ENCODE data around the gene PSMG1.

PSMG1 gene

DNA sequence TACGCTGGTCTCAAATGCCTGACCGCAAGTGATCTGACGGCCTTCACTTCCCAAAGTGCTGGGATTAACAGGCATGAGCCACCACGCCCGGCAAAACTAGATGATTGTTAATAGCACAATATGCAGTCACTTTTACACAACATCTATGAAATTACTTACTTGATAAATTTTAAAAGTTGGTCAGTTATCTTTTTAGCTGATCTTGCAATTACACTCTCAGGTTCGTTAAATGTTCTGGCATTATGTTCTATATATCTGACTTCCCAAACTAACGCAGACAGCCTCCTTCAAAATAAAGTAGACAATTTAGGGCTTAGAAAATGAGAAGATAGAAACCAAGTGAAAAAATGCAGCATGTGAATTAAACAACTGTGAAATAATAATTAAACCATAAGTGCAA, 31.8 kb upstream of the PSMG1 start:
- peaks cover 31% of the 10 kb centered on the region for H3K36me3 ChIP-seq (ENCODE audit: control insufficient read depth, insufficient read depth, low read length)
- 90 to 93% methylated on average over 3 to 5 of the region's 7 CpGs for WGBS, 2 experiments (ENCODE audit: insufficient coverage in 2 of 2)

DNA sequence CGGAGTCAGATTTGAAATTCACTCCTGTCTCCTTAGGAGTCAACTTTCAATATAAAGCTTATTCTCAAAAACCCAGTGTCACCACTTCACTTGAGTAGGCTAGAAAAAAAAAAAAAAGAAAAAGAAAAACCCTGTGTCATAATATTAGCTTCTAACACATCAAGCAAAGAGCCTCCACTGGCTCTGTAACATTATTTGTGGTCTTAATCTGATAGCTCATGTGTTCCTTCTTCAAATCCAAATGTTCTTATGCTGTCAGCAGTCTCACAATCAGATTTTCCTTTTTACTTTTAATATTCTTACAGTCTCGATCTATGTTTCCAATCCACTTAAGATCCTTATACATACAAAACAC, 26.1 kb upstream of the PSMG1 start:
- peaks cover 71% of the 10 kb centered on the region for H3K36me3 ChIP-seq (ENCODE audit: control insufficient read depth, insufficient read depth, low read length)
- no peak overlapping the region for H3K4me3 ChIP-seq (ENCODE audit: extremely low read depth, insufficient read depth, low read length, poor library complexity, severe bottlenecking)
- WGBS, 2 experiments (ENCODE audit: insufficient coverage in 2 of 2), result 100% methylated on average over 1 of the region's 2 CpGs
- peaks cover 3% of the 10 kb centered on the region for H3K4me1 ChIP-seq (ENCODE audit: control insufficient read depth, insufficient read depth, low read length, poor library complexity, severe bottlenecking)
- H3K27ac ChIP-seq (ENCODE audit: low read depth, low read length, severe bottlenecking), result no peak overlapping the region
- no peaks in the 10 kb centered on the region for H3K9me3 ChIP-seq (ENCODE audit: control insufficient read depth, low read length)

More for the DNA sequence above, 31.8 kb upstream of the PSMG1 start:
- Histone ChIP-seq H3K9me3 (ENCODE audit: control insufficient read depth, low read length) (no peaks in the 10 kb centered on the region), H3K4me3 (ENCODE audit: extremely low read depth, insufficient read depth, low read length, poor library complexity, severe bottlenecking) (no peak overlapping the region), H3K27ac (ENCODE audit: low read depth, low read length, severe bottlenecking) (no peak overlapping the region), H3K4me1 (ENCODE audit: control insufficient read depth, insufficient read depth, low read length, poor library complexity, severe bottlenecking) (no peaks in the 10 kb centered on the region)

DNA sequence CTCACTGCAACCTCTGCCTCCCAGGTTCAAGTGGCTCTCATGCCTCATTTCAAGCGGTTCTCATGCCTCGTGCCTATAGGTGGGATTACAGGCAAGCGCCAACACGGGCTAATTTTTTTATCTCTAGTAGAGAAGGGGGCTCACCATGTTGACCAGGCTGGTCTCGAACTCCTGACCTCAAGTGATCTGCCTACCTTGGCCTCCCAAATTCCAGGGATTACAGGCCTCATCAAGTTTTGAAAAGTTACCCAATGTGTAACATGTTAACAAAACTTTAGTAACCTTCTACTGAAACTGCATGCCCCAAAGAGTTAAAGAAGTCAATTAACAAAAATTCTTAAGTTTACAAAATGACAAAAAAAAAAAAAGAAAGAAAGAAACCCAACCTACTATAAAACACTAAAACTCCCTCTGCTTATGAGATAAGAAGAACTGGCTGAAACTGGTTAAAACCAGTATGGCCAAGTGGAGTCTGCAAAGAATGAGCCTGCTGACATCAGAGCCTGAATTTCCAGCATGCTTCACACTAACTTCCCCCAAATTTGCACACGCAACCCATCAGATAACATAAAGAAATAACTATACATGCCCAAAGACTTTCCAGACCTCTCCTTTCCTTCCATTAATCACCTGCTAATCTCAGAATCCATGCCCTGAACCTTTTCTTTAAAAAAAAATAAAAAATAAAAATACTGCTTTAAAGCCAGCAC, 25.5 kb upstream of the PSMG1 start:
- Histone ChIP-seq H3K4me1 (ENCODE audit: control insufficient read depth, insufficient read depth, low read length, poor library complexity, severe bottlenecking) (peaks cover 3% of the 10 kb centered on the region), H3K4me3 (ENCODE audit: extremely low read depth, insufficient read depth, low read length, poor library complexity, severe bottlenecking) (no peak overlapping the region), H3K9me3 (ENCODE audit: control insufficient read depth, low read length) (no peaks in the 10 kb centered on the region), H3K36me3 (ENCODE audit: control insufficient read depth, insufficient read depth, low read length) (peaks cover 76% of the 10 kb centered on the region), H3K27ac (ENCODE audit: low read depth, low read length, severe bottlenecking) (no peak overlapping the region)
- 97 to 100% methylated on average over 3 to 5 of the region's 6 CpGs for WGBS, 2 experiments (ENCODE audit: insufficient coverage in 2 of 2)

DNA sequence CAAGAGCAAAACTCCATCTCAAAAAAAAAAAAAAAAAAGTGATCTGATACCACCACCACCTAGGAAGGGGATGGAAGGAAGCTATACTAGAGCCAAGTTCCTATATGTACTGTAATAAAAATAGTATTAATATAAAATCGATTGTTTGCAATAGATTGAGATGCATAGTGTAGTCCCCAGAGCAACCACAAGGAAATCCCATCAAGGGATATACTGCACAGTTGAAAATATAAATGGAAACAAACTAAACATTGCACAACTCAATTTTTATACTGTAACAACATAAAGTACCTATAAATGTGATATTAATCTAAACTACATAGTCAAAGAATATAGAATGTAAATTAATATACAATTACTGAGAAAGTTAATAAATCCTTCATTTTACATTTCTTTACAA, 20.9 kb upstream of the PSMG1 start:
- Histone ChIP-seq H3K27ac (ENCODE audit: low read depth, low read length, severe bottlenecking) (no peak overlapping the region), H3K9me3 (ENCODE audit: control insufficient read depth, low read length) (no peaks in the 10 kb centered on the region), H3K36me3 (ENCODE audit: control insufficient read depth, insufficient read depth, low read length) (peaks cover 93% of the 10 kb centered on the region), H3K4me1 (ENCODE audit: control insufficient read depth, insufficient read depth, low read length, poor library complexity, severe bottlenecking) (peaks cover 3% of the 10 kb centered on the region), H3K4me3 (ENCODE audit: extremely low read depth, insufficient read depth, low read length, poor library complexity, severe bottlenecking) (no peak overlapping the region)
- no CpG with 5 or more reads among the region's 1 CpG for WGBS, 2 experiments (ENCODE audit: insufficient coverage in 2 of 2)

DNA sequence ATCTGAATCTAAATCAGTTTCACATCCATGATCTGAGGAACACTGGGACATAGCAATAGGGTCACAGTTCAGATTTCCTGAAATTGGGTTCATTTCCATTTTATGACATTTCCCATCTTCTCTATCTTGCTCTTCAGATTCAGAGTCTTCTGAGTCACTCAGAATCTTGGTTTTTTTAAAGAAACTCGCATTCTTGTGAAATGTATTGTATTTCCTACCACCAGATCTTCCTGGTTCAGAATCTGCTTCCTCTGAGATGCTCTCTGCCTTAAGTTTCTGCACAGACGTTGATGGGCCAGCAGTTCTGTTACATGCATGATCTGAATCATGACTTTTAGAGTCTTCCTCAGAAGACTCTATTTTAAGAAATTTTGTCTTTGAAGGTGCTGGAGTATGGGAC, 15.5 kb upstream of the PSMG1 start:
- 86% methylated on average over 1 of the region's 2 CpGs; no CpG with 5 or more reads in 1 of the 2 experiments for WGBS, 2 experiments (ENCODE audit: insufficient coverage in 2 of 2)
- no peak overlapping the region for H3K27ac ChIP-seq (ENCODE audit: low read depth, low read length, severe bottlenecking)
- no peaks in the 10 kb centered on the region for H3K4me1 ChIP-seq (ENCODE audit: control insufficient read depth, insufficient read depth, low read length, poor library complexity, severe bottlenecking)
- no peak overlapping the region for H3K4me3 ChIP-seq (ENCODE audit: extremely low read depth, insufficient read depth, low read length, poor library complexity, severe bottlenecking)
- H3K36me3 ChIP-seq (ENCODE audit: control insufficient read depth, insufficient read depth, low read length), result peaks cover 75% of the 10 kb centered on the region
- no peaks in the 10 kb centered on the region for H3K9me3 ChIP-seq (ENCODE audit: control insufficient read depth, low read length)

DNA sequence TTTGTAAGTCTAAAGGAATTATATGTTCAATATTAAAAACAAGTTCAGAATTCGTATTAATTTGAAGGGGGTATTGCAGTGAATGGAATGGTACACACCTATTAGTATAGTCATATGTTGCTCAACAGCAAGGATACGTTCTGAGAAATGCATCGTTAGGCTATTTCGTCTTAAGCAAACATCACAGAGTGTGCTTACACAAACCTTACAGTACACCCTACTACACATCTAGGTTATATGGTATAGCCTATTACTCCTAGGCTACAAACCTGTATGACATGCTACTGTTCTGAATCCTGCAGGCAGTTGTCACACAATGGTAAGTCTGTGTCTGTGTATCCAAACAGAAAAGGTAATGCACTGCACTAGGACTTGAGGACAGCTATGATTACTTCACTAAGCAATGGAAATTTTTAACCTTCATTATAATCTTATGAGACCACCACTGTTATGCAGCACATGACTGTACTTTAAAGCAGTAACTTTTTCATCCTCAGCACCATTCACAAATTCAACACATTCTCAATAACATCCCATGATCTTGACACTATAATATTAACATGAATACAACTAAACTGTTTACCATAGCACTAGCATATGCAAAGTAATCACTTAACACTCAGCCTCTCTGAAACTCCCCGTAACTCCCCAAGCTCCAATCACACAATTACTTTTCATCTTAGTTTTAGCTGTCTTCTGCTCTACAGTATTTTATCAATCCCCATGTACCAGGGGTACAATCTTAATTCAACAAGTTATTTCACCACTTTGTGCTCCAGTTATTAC, 14.4 kb upstream of the PSMG1 start:
- Histone ChIP-seq H3K9me3 (ENCODE audit: control insufficient read depth, low read length) (no peaks in the 10 kb centered on the region), H3K4me3 (ENCODE audit: extremely low read depth, insufficient read depth, low read length, poor library complexity, severe bottlenecking) (no peak overlapping the region), H3K4me1 (ENCODE audit: control insufficient read depth, insufficient read depth, low read length, poor library complexity, severe bottlenecking) (no peaks in the 10 kb centered on the region), H3K27ac (ENCODE audit: low read depth, low read length, severe bottlenecking) (no peak overlapping the region), H3K36me3 (ENCODE audit: control insufficient read depth, insufficient read depth, low read length) (peaks cover 69% of the 10 kb centered on the region)
- 86 to 100% methylated on average over 1 to 4 of the region's 5 CpGs for WGBS, 2 experiments (ENCODE audit: insufficient coverage in 2 of 2)

DNA sequence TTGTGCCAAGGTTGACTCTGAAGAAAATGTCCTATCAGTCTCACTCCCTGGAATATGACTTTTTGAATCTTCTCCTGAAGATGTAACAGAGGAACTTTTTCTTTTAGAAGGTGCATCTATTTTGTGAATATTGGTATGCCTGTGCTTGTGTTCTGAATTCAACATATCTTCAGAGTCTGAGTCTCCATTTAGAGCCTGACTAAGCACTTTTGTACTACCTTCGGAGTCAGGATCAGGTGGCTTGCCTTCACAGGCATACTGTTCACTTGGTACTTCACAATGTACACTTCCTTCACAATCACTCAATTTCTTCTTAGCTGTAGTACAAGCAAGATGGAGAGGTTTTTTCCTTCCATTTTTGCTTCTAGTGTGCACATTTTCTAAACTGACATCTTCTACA, 13.6 kb upstream of the PSMG1 start:
- peaks cover 64% of the 10 kb centered on the region for H3K36me3 ChIP-seq (ENCODE audit: control insufficient read depth, insufficient read depth, low read length)

DNA sequence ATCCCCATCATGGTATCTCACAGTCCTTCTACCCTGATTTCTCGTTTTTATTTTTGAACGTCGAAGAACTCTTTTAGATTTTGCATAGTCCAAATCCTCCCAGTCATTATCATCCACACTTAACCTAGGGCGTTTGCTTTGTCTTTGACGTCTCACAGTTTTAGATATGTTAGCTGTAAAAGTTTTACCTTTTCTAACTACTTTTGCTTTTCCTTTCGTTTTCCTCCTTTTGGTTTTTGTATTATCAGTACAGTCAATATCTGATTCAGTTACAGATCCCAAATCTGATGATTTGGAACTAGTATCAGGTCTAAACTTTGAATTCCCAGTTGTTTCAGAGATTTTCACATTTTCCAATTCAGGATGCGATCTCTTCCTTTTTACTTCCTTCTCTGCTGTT, 13.1 kb upstream of the PSMG1 start:
- Histone ChIP-seq H3K27ac (ENCODE audit: low read depth, low read length, severe bottlenecking) (no peak overlapping the region), H3K4me1 (ENCODE audit: control insufficient read depth, insufficient read depth, low read length, poor library complexity, severe bottlenecking) (no peaks in the 10 kb centered on the region), H3K36me3 (ENCODE audit: control insufficient read depth, insufficient read depth, low read length) (peaks cover 59% of the 10 kb centered on the region), H3K4me3 (ENCODE audit: extremely low read depth, insufficient read depth, low read length, poor library complexity, severe bottlenecking) (no peak overlapping the region), H3K9me3 (ENCODE audit: control insufficient read depth, low read length) (no peaks in the 10 kb centered on the region)
- WGBS, 2 experiments (ENCODE audit: insufficient coverage in 2 of 2), result 94 to 97% methylated on average over 2 to 3 of the region's 7 CpGs

More for the DNA sequence above, 13.6 kb upstream of the PSMG1 start:
- no peaks in the 10 kb centered on the region for H3K9me3 ChIP-seq (ENCODE audit: control insufficient read depth, low read length)
- no peaks in the 10 kb centered on the region for H3K4me1 ChIP-seq (ENCODE audit: control insufficient read depth, insufficient read depth, low read length, poor library complexity, severe bottlenecking)
- no peak overlapping the region for H3K27ac ChIP-seq (ENCODE audit: low read depth, low read length, severe bottlenecking)
- H3K4me3 ChIP-seq (ENCODE audit: extremely low read depth, insufficient read depth, low read length, poor library complexity, severe bottlenecking), result no peak overlapping the region
- WGBS, 2 experiments (ENCODE audit: insufficient coverage in 2 of 2), result 100% methylated on average over 1 of the region's 1 CpG

DNA sequence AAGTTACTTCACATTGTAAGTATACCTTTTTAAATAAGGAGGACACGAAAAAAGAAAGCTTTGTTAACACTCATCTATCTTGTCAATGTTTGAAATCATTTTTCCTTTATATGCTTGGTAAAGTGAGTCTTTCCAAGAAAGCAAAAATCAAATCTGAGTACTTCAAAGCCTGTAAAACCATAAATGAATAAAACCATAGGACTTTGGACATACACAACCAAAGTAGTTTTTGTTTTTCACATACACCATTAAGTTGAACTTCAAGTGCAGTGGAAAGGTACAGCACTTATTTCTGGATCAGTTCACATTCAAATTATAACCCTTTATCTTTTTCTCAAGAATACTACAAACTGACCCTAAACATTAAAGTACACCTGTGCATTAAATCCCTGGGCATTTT, 10.1 kb upstream of the PSMG1 start:
- Histone ChIP-seq H3K27ac (ENCODE audit: low read depth, low read length, severe bottlenecking) (no peak overlapping the region), H3K9me3 (ENCODE audit: control insufficient read depth, low read length) (no peaks in the 10 kb centered on the region), H3K4me3 (ENCODE audit: extremely low read depth, insufficient read depth, low read length, poor library complexity, severe bottlenecking) (no peak overlapping the region), H3K36me3 (ENCODE audit: control insufficient read depth, insufficient read depth, low read length) (peaks cover 33% of the 10 kb centered on the region), H3K4me1 (ENCODE audit: control insufficient read depth, insufficient read depth, low read length, poor library complexity, severe bottlenecking) (no peaks in the 10 kb centered on the region)
- WGBS, 2 experiments (ENCODE audit: insufficient coverage in 2 of 2), result no CpG with 5 or more reads among the region's 1 CpG

DNA sequence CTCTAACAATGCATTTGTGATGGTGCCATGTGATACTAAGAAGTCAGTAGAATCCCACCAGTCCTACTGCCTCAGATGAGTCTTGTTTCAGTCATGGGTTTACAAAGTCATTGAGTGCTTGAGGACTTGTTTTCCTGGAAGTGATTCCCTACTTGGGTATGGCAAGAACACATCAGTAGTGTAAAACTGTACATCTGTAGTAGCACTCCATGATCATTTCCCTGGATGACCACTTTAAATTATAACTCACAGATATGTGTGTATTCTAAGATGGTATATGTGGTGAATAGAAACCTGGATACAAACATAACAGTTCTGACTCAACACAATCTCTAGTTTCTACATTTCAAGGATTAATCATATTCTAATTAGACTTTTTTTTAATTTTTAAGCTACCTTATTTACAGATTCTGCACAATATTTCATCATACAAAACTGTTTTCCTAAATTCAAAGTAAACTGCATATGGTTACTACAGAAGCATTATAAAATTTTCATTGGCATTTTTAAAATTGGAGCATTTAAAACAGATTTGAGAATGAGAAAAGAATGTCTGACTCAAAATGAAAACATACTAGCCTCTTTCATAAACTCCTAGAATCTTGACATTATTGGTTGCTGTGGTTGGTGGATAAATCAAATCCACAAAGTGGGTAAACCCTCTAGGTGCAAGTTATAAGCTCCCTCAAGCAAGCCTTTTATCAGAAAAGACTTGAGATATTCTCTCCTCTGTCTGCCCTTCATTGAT, 6.8 kb upstream of the PSMG1 start:
- no peak overlapping the region for H3K4me3 ChIP-seq (ENCODE audit: extremely low read depth, insufficient read depth, low read length, poor library complexity, severe bottlenecking)
- H3K36me3 ChIP-seq (ENCODE audit: control insufficient read depth, insufficient read depth, low read length), result peaks cover 5% of the 10 kb centered on the region
- H3K9me3 ChIP-seq (ENCODE audit: control insufficient read depth, low read length), result no peaks in the 10 kb centered on the region
- no peak overlapping the region for H3K27ac ChIP-seq (ENCODE audit: low read depth, low read length, severe bottlenecking)
- peaks cover 6% of the 10 kb centered on the region for H3K4me1 ChIP-seq (ENCODE audit: control insufficient read depth, insufficient read depth, low read length, poor library complexity, severe bottlenecking)

Measured in mesodermal cell (in vitro differentiated cells).